H9 (cell line): ENCODE measurements around the gene TAF4B. TPM values are rescaled to one million over a fixed set of nuclear protein-coding genes. Genes with fewer than 3 reads are reported as not detected.

Source experiments
- DNase-seq: peaks from one replicate; pipeline ENCODE4 v3.0.0-alpha.2; 2017
- H2AFZ ChIP-seq: one replicate; pipeline ENCODE4 v1.6.1; 2013; ENCODE audit warnings: mild to moderate bottlenecking, low read length, control low read depth, moderate library complexity
- H2AK5ac ChIP-seq: 2 replicates; pipeline ENCODE4 v1.6.1; 2013; ENCODE audit warnings: low read length, control low read depth, mixed read lengths; ENCODE audit not compliant: insufficient read length
- H2BK120ac ChIP-seq: one replicate; pipeline ENCODE4 v1.6.1; 2013; ENCODE audit warnings: low read depth, mild to moderate bottlenecking, low read length, control low read depth, inconsistent platforms; ENCODE audit not compliant: poor library complexity, severe bottlenecking
- H2BK12ac ChIP-seq: 2 replicates; pipeline ENCODE4 v1.6.1; 2013; ENCODE audit warnings: low read length, control low read depth, mixed read lengths, low read depth; ENCODE audit not compliant: insufficient read length
- H2BK15ac ChIP-seq: 2 replicates; pipeline ENCODE4 v1.6.1; 2013; ENCODE audit warnings: low read depth, low read length, control low read depth
- H2BK20ac ChIP-seq: one replicate; pipeline ENCODE4 v1.6.1; 2013; ENCODE audit warnings: low read depth, mild to moderate bottlenecking, low read length, control low read depth, inconsistent platforms; ENCODE audit not compliant: poor library complexity, severe bottlenecking
- H2BK5ac ChIP-seq: 2 replicates; pipeline ENCODE4 v1.6.1; 2013; ENCODE audit warnings: low read length, control low read depth, mixed read lengths; ENCODE audit not compliant: insufficient read length
- H3K14ac ChIP-seq: 2 replicates; pipeline ENCODE4 v1.6.1; 2013; ENCODE audit warnings: low read length, control low read depth; ENCODE audit not compliant: insufficient read depth
- H3K18ac ChIP-seq: 2 replicates; pipeline ENCODE4 v1.6.1; 2013; ENCODE audit warnings: low read depth, mild to moderate bottlenecking, mixed read lengths, low read length, control low read depth; ENCODE audit not compliant: insufficient read length
- H3K23ac ChIP-seq: 2 replicates; pipeline ENCODE4 v1.6.1; 2013; ENCODE audit warnings: low read length, control low read depth, mixed read lengths, low read depth; ENCODE audit not compliant: insufficient read length
- H3K23me2 ChIP-seq: 2 replicates; pipeline ENCODE4 v1.6.1; 2013; ENCODE audit warnings: low read depth, mild to moderate bottlenecking, mixed read lengths, low read length, control low read depth; ENCODE audit not compliant: insufficient read length, poor library complexity, severe bottlenecking
- H3K27ac ChIP-seq: 2 replicates; pipeline ENCODE4 v1.5.1; 2013; ENCODE audit warnings: low read length, control low read depth, mixed read lengths, low read depth; ENCODE audit not compliant: insufficient read length
- H3K27me3 ChIP-seq: 2 replicates; pipeline ENCODE4 v1.6.1; 2013; ENCODE audit warnings: low read length, control low read depth, inconsistent platforms; ENCODE audit not compliant: insufficient read depth
- H3K4ac ChIP-seq: 2 replicates; pipeline ENCODE4 v1.6.1; 2013; ENCODE audit warnings: low read depth, mild to moderate bottlenecking, control low read depth, inconsistent platforms, low read length, moderate library complexity
- H3K4me1 ChIP-seq: 2 replicates; pipeline ENCODE4 v1.6.1; 2013; ENCODE audit warnings: low read length, control low read depth, inconsistent platforms; ENCODE audit not compliant: insufficient read depth
- H3K4me2 ChIP-seq: 2 replicates; pipeline ENCODE4 v1.6.1; 2013; ENCODE audit warnings: low read length, control low read depth, mixed read lengths; ENCODE audit not compliant: insufficient read length, insufficient read depth
- H3K56ac ChIP-seq: 2 replicates; pipeline ENCODE4 v1.6.1; 2013; ENCODE audit warnings: low read depth, mild to moderate bottlenecking, mixed read lengths, low read length, control low read depth; ENCODE audit not compliant: insufficient read length
- H3K79me1 ChIP-seq: 2 replicates; pipeline ENCODE4 v1.6.1; 2013; ENCODE audit warnings: low read depth, mild to moderate bottlenecking, moderate library complexity, low read length, control low read depth, inconsistent platforms; ENCODE audit not compliant: insufficient read depth, poor library complexity, severe bottlenecking
- H3K79me2 ChIP-seq: 2 replicates; pipeline ENCODE4 v1.6.1; 2013; ENCODE audit warnings: low read length, control low read depth, inconsistent platforms; ENCODE audit not compliant: insufficient read depth
- H3K9ac ChIP-seq: 2 replicates; pipeline ENCODE4 v1.6.1; 2013; ENCODE audit warnings: low read length, control low read depth, mixed read lengths; ENCODE audit not compliant: insufficient read length; ENCODE audit errors: extremely low read depth
- H3K9me3 ChIP-seq: one replicate; pipeline ENCODE4 v1.6.1; 2013; ENCODE audit warnings: low read depth, low read length, inconsistent platforms; ENCODE audit not compliant: control insufficient read depth
- H3T11ph ChIP-seq: one replicate; pipeline ENCODE4 v1.6.1; 2013; ENCODE audit warnings: mild to moderate bottlenecking, low read length, control low read depth, inconsistent platforms
- H4K20me1 ChIP-seq: one replicate; pipeline ENCODE4 v1.6.1; 2013; ENCODE audit not compliant: control insufficient read depth, insufficient read length, insufficient read depth
- H4K5ac ChIP-seq: 2 replicates; pipeline ENCODE4 v1.6.1; 2013; ENCODE audit warnings: low read depth, mild to moderate bottlenecking, mixed read lengths, low read length, control low read depth; ENCODE audit not compliant: insufficient read length
- H4K8ac ChIP-seq: replicated peaks from 2 replicates; pipeline ENCODE4 v1.6.1; 2013; ENCODE audit warnings: low read length, control low read depth, mixed read lengths, low read depth; ENCODE audit not compliant: insufficient read length
- H4K91ac ChIP-seq: 2 replicates; pipeline ENCODE4 v1.6.1; 2013; ENCODE audit warnings: low read depth, mild to moderate bottlenecking, moderate library complexity, mixed read lengths, low read length, control low read depth; ENCODE audit not compliant: insufficient read length
- H3K27ac Mint-ChIP-seq, 3 experiments: 2 replicates in 2 of 3; 3 replicates in 1 of 3; pipeline ENCODE4 v1.8.0; 2020 to 2021; ENCODE audit warnings: mixed read lengths in 3 of 3, mild to moderate bottlenecking in 1 of 3, moderate library complexity in 1 of 3
- H3K27me3 Mint-ChIP-seq: 2 replicates; pipeline ENCODE4 v1.8.0; 2021; ENCODE audit warnings: low read depth, mild to moderate bottlenecking, moderate library complexity, mixed read lengths
- H3K36me3 Mint-ChIP-seq, 3 experiments: 2 replicates in 2 of 3; 3 replicates in 1 of 3; pipeline ENCODE4 v1.8.0; 2020 to 2021; ENCODE audit warnings: low read depth in 3 of 3, mixed read lengths in 3 of 3; ENCODE audit not compliant: insufficient read depth in 1 of 3
- H3K4me1 Mint-ChIP-seq, 2 experiments: 2 replicates each; pipeline ENCODE4 v1.8.0; 2020; ENCODE audit warnings: mixed read lengths in 2 of 2
- H3K4me3 Mint-ChIP-seq, 2 experiments: 2 replicates in 1 of 2; 3 replicates in 1 of 2; pipeline ENCODE4 v1.8.0; 2020 to 2021; ENCODE audit warnings: mild to moderate bottlenecking in 2 of 2, mixed read lengths in 2 of 2, moderate library complexity in 1 of 2
- H3K9me3 Mint-ChIP-seq, 2 experiments: 2 replicates in 1 of 2; 3 replicates in 1 of 2; pipeline ENCODE4 v1.8.0; 2020; ENCODE audit warnings: mild to moderate bottlenecking in 2 of 2, mixed read lengths in 2 of 2, moderate library complexity in 1 of 2
- whole genome bisulfite sequencing: extraction: QIAGEN DNeasy Blood & Tissue Kit; methylation state at CpG from one replicate; pipeline ENCODE4 v1.1.7; 2013; ENCODE audit warnings: missing lambda C conversion rate, low lambda C conversion rate, mixed read lengths; ENCODE audit not compliant: insufficient read length; ENCODE audit errors: extremely low coverage; 5-methylcytosine and 5-hydroxymethylcytosine counted together
- total RNA-seq: library from RNA; stranded (reverse); gene quantifications from 2 replicates; pipeline ENCODE4 v1.2.1, GENCODE V29; 2021
- TF ChIP-seq, protein P1 (sequence below): fragments of 200-600 bp; sonication (generic); conservative IDR thresholded peaks from 3 replicates; pipeline ENCODE4 v1.8.0; 2021; ENCODE audit warnings: antibody characterized with exemption, mild to moderate bottlenecking

Gene TAF4B
- total RNA-seq, 1 experiment from 2014 or later, result 19.8 TPM

DNA sequence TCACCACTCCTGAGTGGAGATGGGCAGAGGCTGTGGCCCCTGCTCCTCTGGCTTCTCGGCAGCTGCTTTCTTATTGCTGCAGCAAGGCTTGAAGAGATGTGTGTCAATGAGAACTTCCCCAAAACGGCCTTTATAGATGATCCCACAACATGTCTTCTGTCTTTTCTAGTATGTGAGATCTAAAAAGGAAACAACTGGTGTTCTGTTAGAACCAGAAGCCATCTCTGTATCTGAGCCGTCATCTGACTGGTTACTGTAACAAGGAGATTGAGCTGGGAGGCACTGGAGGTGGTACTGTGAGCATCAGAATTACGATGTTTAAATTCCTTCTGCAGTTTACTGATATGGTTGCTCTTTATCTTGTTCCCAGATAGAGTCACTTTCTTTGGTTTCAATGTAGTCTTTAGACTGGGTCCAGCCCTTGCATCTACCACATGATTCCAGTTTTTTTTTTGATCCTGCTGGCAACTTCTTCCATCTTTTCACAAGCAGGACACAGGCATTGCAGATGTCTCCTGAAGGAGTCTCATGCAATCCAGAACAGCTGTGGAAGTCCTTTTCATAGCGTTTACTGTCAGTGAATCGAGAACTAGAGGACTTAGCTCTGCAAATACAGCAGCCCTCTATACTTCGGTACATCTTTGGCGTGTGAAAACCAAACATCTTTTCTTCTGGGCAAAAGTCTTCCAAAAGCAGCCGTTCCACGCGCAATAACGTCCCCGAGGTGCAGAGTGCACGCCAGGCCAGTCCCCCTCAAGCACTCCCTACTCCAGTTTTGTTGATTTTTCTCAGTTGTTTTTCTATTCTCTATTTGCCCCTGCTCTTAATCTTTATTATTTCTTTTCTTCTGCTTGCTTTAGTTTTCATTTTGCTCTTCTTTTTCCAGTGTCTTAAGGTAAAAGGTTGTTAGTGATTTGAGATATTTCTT lies 29.7 kb downstream of the TAF4B start:
- Mint-ChIP-seq H3K36me3 (peaks cover 2 to 8% (median 3%) of the 10 kb centered on the region in 3 experiments; a peak in 6 of 7 replicates), H3K27me3 (no peaks in the 10 kb centered on the region), H3K4me1 (peaks cover 11 to 14% of the 10 kb centered on the region in 2 experiments), H3K27ac (peak overlapping the region in 2 of 3 experiments; percentile 0 to 24; a peak in 2 of 7 replicates), H3K9me3 (peaks cover 6 to 8% of the 10 kb centered on the region in 2 experiments; a peak in 4 of 5 replicates), H3K4me3 (no peak overlapping the region)
- Histone ChIP-seq H2BK15ac (no peak overlapping the region), H3K9me3 (no peaks in the 10 kb centered on the region), H3K4me2 (no peak overlapping the region), H2BK120ac (no peak overlapping the region), H2BK5ac (no peak overlapping the region), H4K20me1 (no peaks in the 10 kb centered on the region), H3K14ac (no peak overlapping the region), H3K4me1 (no peaks in the 10 kb centered on the region), H3K79me2 (peaks cover 4% of the 10 kb centered on the region; the same call in 1 of the 2 replicates), H3K27ac (no peak overlapping the region), H2AK5ac (no peak overlapping the region), H4K91ac (no peak overlapping the region), H2BK20ac (no peak overlapping the region), H3K23me2 (no peaks in the 10 kb centered on the region), H3K4ac (no peak overlapping the region), H3K18ac (no peak overlapping the region), H3K23ac (no peak overlapping the region), H3K27me3 (no peaks in the 10 kb centered on the region), H2BK12ac (no peak overlapping the region), H3K79me1 (no peaks in the 10 kb centered on the region), H3K56ac (no peak overlapping the region), H3K9ac (no peak overlapping the region), H2AFZ (no peak overlapping the region), H4K5ac (no peak overlapping the region), H3T11ph (no peak overlapping the region), H4K8ac (no peak overlapping the region)
- DNase-seq, result no peak
- WGBS, result no CpG with 5 or more reads among the region's 14 CpGs
- TF ChIP-seq, protein P1, sequence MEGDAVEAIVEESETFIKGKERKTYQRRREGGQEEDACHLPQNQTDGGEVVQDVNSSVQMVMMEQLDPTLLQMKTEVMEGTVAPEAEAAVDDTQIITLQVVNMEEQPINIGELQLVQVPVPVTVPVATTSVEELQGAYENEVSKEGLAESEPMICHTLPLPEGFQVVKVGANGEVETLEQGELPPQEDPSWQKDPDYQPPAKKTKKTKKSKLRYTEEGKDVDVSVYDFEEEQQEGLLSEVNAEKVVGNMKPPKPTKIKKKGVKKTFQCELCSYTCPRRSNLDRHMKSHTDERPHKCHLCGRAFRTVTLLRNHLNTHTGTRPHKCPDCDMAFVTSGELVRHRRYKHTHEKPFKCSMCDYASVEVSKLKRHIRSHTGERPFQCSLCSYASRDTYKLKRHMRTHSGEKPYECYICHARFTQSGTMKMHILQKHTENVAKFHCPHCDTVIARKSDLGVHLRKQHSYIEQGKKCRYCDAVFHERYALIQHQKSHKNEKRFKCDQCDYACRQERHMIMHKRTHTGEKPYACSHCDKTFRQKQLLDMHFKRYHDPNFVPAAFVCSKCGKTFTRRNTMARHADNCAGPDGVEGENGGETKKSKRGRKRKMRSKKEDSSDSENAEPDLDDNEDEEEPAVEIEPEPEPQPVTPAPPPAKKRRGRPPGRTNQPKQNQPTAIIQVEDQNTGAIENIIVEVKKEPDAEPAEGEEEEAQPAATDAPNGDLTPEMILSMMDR, result no peak
